H1 (cell line): ENCODE data around the gene GUCY1A2. TPM values are rescaled to one million over a fixed set of nuclear protein-coding genes. Genes with fewer than 3 reads are reported as not detected.

ENCODE experiments used
- CTCF ChIA-PET: fragments of 300-600 bp; sonication (Branson Sonifier 250); formaldehyde crosslinking; loops from one replicate; lab custom pipeline; 2021; ENCODE audit not compliant: partially characterized antibody; lab: Charles Lee
- POLR2A ChIA-PET: fragments of 300-600 bp; sonication (Branson Sonifier 250); formaldehyde crosslinking; loops from one replicate; lab custom pipeline; 2021; ENCODE audit warnings: inconsistent platforms; ENCODE audit not compliant: partially characterized antibody; lab: Charles Lee
- DNase-seq, 2 experiments: peaks; one replicate each; pipeline versions ENCODE4 v3.0.0 to v3.0.0-alpha.2; 2010 to 2022; ENCODE audit warnings: low spot score in 2 of 2, low read depth in 1 of 2, mixed read lengths in 1 of 2
- FAIRE-seq: peaks from 2 replicates; lab custom pipeline; 2011; peaks lifted over from hg19 to GRCh38; lab: Jason Lieb, UNC
- H2AFZ ChIP-seq: 2 replicates; pipeline ENCODE4 v1.8.1; 2012; ENCODE audit warnings: low read length, inconsistent platforms
- H2AK5ac ChIP-seq: 2 replicates; pipeline ENCODE4 v1.6.1; 2013; ENCODE audit warnings: low read depth, low read length
- H2BK120ac ChIP-seq: replicated peaks from 2 replicates; pipeline ENCODE3; 2013; ENCODE audit warnings: low read depth, low read length, inconsistent platforms
- H2BK12ac ChIP-seq: 2 replicates; pipeline ENCODE4 v1.6.1; 2013; ENCODE audit warnings: low read depth, low read length
- H2BK15ac ChIP-seq: 2 replicates; pipeline ENCODE4 v1.6.1; 2013; ENCODE audit warnings: low read length
- H2BK20ac ChIP-seq: 2 replicates; pipeline ENCODE4 v1.6.1; 2013; ENCODE audit warnings: low read length
- H2BK5ac ChIP-seq: 2 replicates; pipeline ENCODE4 v1.6.1; 2013; ENCODE audit warnings: low read depth, low read length
- H3K14ac ChIP-seq: 2 replicates; pipeline ENCODE4 v1.6.1; 2013; ENCODE audit warnings: inconsistent platforms; ENCODE audit not compliant: insufficient read length
- H3K18ac ChIP-seq: 2 replicates; pipeline ENCODE4 v1.6.1; 2013; ENCODE audit warnings: low read length; ENCODE audit errors: extremely low read depth
- H3K23ac ChIP-seq: 2 replicates; pipeline ENCODE4 v1.6.1; 2013; ENCODE audit warnings: inconsistent platforms; ENCODE audit not compliant: insufficient read length
- H3K23me2 ChIP-seq: 2 replicates; pipeline ENCODE4 v1.6.1; 2013; ENCODE audit warnings: low read depth, low read length
- H3K27ac ChIP-seq: 2 replicates; pipeline ENCODE4 v1.6.1; 2011; ENCODE audit warnings: low read depth, low read length, inconsistent platforms
- H3K27me3 ChIP-seq, 4 experiments: replicated peaks in 1 of 4; 1 replicate in 1 of 4; 2 replicates in 3 of 4; pipeline versions ENCODE4 v1.6.1 to v1.8.1; 2011 to 2013; ENCODE audit warnings: low read length in 3 of 4, mild to moderate bottlenecking in 3 of 4, inconsistent platforms in 2 of 4, mixed read lengths in 2 of 4, moderate library complexity in 1 of 4; ENCODE audit not compliant: control insufficient read depth in 3 of 4, insufficient read depth in 3 of 4; ENCODE audit errors: extremely low read depth in 1 of 4
- H3K36me3 ChIP-seq, 4 experiments: 2 replicates each; pipeline versions ENCODE4 v1.6.1 to v1.8.1; 2011 to 2013; ENCODE audit warnings: mild to moderate bottlenecking in 4 of 4, low read length in 3 of 4, moderate library complexity in 2 of 4, control low read depth in 1 of 4, inconsistent platforms in 1 of 4; ENCODE audit not compliant: insufficient read depth in 4 of 4, control insufficient read depth in 2 of 4
- H3K4ac ChIP-seq: replicated peaks from 2 replicates; pipeline ENCODE3; 2013; ENCODE audit warnings: low read length, low read depth, mixed read lengths, inconsistent platforms; ENCODE audit not compliant: insufficient read length
- H3K4me1 ChIP-seq, 4 experiments: replicated peaks in 1 of 4; 1 replicate in 1 of 4; 2 replicates in 3 of 4; pipeline versions ENCODE4 v1.6.1 to v1.8.1; 2011 to 2013; ENCODE audit warnings: low read length in 3 of 4, inconsistent platforms in 2 of 4, mixed read lengths in 1 of 4; ENCODE audit not compliant: insufficient read depth in 4 of 4, control insufficient read depth in 3 of 4
- H3K4me2 ChIP-seq, 2 experiments: 2 replicates each; pipeline versions ENCODE4 v1.6.1 to v1.8.1; 2011 to 2013; ENCODE audit warnings: low read depth in 2 of 2, low read length in 2 of 2, control low read depth in 1 of 2, inconsistent platforms in 1 of 2, mild to moderate bottlenecking in 1 of 2; ENCODE audit not compliant: insufficient read depth in 1 of 2
- H3K4me3 ChIP-seq, 4 experiments: fragments of 200-600, 300-600 bp in 1 of 4; sonication (generic), shearing (Covaris generic), sonication (Bioruptor Twin) in 1 of 4; 2 replicates each; pipeline versions ENCODE4 v1.5.1 to v1.8.1; 2011 to 2016; ENCODE audit warnings: low read length in 4 of 4, low read depth in 3 of 4, control low read depth in 2 of 4, inconsistent platforms in 2 of 4, mild to moderate bottlenecking in 2 of 4, mixed read lengths in 1 of 4, moderate library complexity in 1 of 4; ENCODE audit not compliant: insufficient read depth in 2 of 4; ENCODE audit errors: extremely low read depth in 1 of 4
- H3K56ac ChIP-seq: replicated peaks from 2 replicates; pipeline ENCODE3; 2013; ENCODE audit warnings: low read depth, mild to moderate bottlenecking, mixed read lengths, low read length, inconsistent platforms; ENCODE audit not compliant: insufficient read length
- H3K79me1 ChIP-seq: 2 replicates; pipeline ENCODE4 v1.6.1; 2013; ENCODE audit warnings: low read depth, low read length, control low read depth
- H3K79me2 ChIP-seq, 2 experiments: 2 replicates each; pipeline versions ENCODE4 v1.6.1 to v1.8.1; 2012 to 2013; ENCODE audit warnings: low read length in 2 of 2, mild to moderate bottlenecking in 2 of 2, inconsistent platforms in 1 of 2; ENCODE audit not compliant: insufficient read depth in 2 of 2, control insufficient read depth in 1 of 2
- H3K9ac ChIP-seq, 4 experiments: replicated peaks in 1 of 4; 1 replicate in 1 of 4; 2 replicates in 3 of 4; pipeline versions ENCODE4 v1.6.1 to v1.8.1; 2011 to 2013; ENCODE audit warnings: low read depth in 3 of 4, low read length in 3 of 4, control low read depth in 2 of 4, mild to moderate bottlenecking in 2 of 4, moderate library complexity in 2 of 4, inconsistent platforms in 1 of 4; ENCODE audit errors: extremely low read depth in 1 of 4
- H3K9me3 ChIP-seq, 2 experiments: 2 replicates each; pipeline versions ENCODE4 v1.6.1 to v1.8.1; 2012 to 2013; ENCODE audit warnings: mild to moderate bottlenecking in 2 of 2, moderate library complexity in 2 of 2, control low read depth in 1 of 2, inconsistent platforms in 1 of 2, low read depth in 1 of 2, low read length in 1 of 2, mixed read lengths in 1 of 2; ENCODE audit not compliant: insufficient read depth in 2 of 2
- H4K20me1 ChIP-seq, 2 experiments: replicated peaks in 1 of 2; 2 replicates each; pipeline versions ENCODE3 to v1.8.1; 2011 to 2013; ENCODE audit warnings: inconsistent platforms in 2 of 2, low read length in 2 of 2, mild to moderate bottlenecking in 1 of 2; ENCODE audit not compliant: insufficient read depth in 2 of 2, control insufficient read depth in 1 of 2
- H4K5ac ChIP-seq: 2 replicates; pipeline ENCODE4 v1.6.1; 2013; ENCODE audit warnings: low read length, low read depth, mixed read lengths, inconsistent platforms; ENCODE audit not compliant: insufficient read length
- H4K8ac ChIP-seq: 2 replicates; pipeline ENCODE4 v1.8.0; 2013; ENCODE audit warnings: mild to moderate bottlenecking, moderate library complexity, low read length, inconsistent platforms; ENCODE audit not compliant: insufficient read depth; ENCODE audit errors: extremely low read depth
- H4K91ac ChIP-seq: replicated peaks from 2 replicates; pipeline ENCODE3; 2013; ENCODE audit warnings: low read length, mixed read lengths, inconsistent platforms; ENCODE audit not compliant: insufficient read length
- BACH1 ChIP-seq: IDR thresholded peaks from 2 replicates; pipeline ENCODE4 v1.6.1; 2012; ENCODE audit warnings: low read length, improper control_type of control experiment
- CHD2 ChIP-seq: IDR thresholded peaks from 2 replicates; pipeline ENCODE4 v1.6.1; 2012; ENCODE audit warnings: low read length, improper control_type of control experiment
- FOSL1 ChIP-seq: IDR thresholded peaks from 2 replicates; pipeline ENCODE4 v1.6.1; 2011; ENCODE audit warnings: mild to moderate bottlenecking, low read depth, low read length, moderate library complexity; ENCODE audit not compliant: insufficient read depth
- KDM5A ChIP-seq: fragments of 200-600 bp; IDR thresholded peaks from 2 replicates; pipeline ENCODE4 v1.7.1; 2012; ENCODE audit warnings: mild to moderate bottlenecking, low read length, inconsistent platforms, mixed read lengths
- NRF1 ChIP-seq: IDR thresholded peaks from 2 replicates; pipeline ENCODE4 v1.6.1; 2011; ENCODE audit warnings: mild to moderate bottlenecking, low read depth, low read length, improper control_type of control experiment
- POU5F1 ChIP-seq: IDR thresholded peaks from 2 replicates; pipeline ENCODE4 v1.6.1; 2011; ENCODE audit warnings: low read depth, mild to moderate bottlenecking, low read length, moderate library complexity
- RBBP5 ChIP-seq: IDR thresholded peaks from 2 replicates; pipeline ENCODE4 v1.7.1; 2012; ENCODE audit warnings: low read depth, mild to moderate bottlenecking, inconsistent platforms, low read length, moderate library complexity, borderline replicate concordance
- RNF2 ChIP-seq: fragments of 200-900, 300-1000 bp; sonication (generic); IDR thresholded peaks from 2 replicates; pipeline ENCODE4 v1.7.1; 2016; ENCODE audit warnings: borderline replicate concordance, low read depth, mild to moderate bottlenecking, antibody characterized with exemption, low read length; ENCODE audit not compliant: poor library complexity, severe bottlenecking; ENCODE audit errors: missing control alignments
- RXRA ChIP-seq: IDR thresholded peaks from 2 replicates; pipeline ENCODE4 v1.6.1; 2011; ENCODE audit warnings: low read depth, mild to moderate bottlenecking, low read length, moderate library complexity; ENCODE audit not compliant: insufficient read depth
- SIN3A ChIP-seq, 2 experiments: IDR thresholded peaks in 1 of 2; conservative IDR thresholded peaks in 1 of 2; 2 replicates each; pipeline ENCODE4 v1.6.1; 2011 to 2012; ENCODE audit warnings: low read length in 2 of 2, improper control_type of control experiment in 1 of 2, low read depth in 1 of 2, mild to moderate bottlenecking in 1 of 2
- SIX5 ChIP-seq: IDR thresholded peaks from 2 replicates; pipeline ENCODE4 v1.6.1; 2011; ENCODE audit warnings: mild to moderate bottlenecking, low read depth, low read length
- SRF ChIP-seq: IDR thresholded peaks from 2 replicates; pipeline ENCODE4 v1.6.1; 2011; ENCODE audit warnings: mild to moderate bottlenecking, low read depth, low read length, moderate library complexity
- TCF12 ChIP-seq: IDR thresholded peaks from 2 replicates; pipeline ENCODE4 v1.6.1; 2011; ENCODE audit warnings: low read depth, mild to moderate bottlenecking, low read length
- WGBS, 2 experiments: shearing (Covaris generic) in 1 of 2; methylation state at CpG; one replicate each; pipeline versions ENCODE4 v1.1.6 to v1.1.7; 2013 to 2015; ENCODE audit warnings: low lambda C conversion rate in 2 of 2, mixed read lengths in 2 of 2, inconsistent platforms in 1 of 2, low coverage in 1 of 2, missing lambda C conversion rate in 1 of 2; ENCODE audit not compliant: insufficient replicate concordance in 2 of 2, insufficient coverage in 1 of 2, insufficient read length in 1 of 2; ENCODE audit errors: extremely low coverage in 1 of 2, missing lambda C conversion rate in 1 of 2; 5-methylcytosine and 5-hydroxymethylcytosine counted together
- polyA plus RNA-seq, 7 experiments: library from polyadenylated mRNA; depleted of rRNA in 3 of 7; stranded (reverse) in 5 of 7; unstranded in 2 of 7; fragments of >200 nt in 5 of 7; fragments of 200-250 nt in 2 of 7; gene quantifications; 1 replicate in 5 of 7; 2 replicates in 1 of 7; 4 replicates in 1 of 7; pipeline versions ENCODE4 v1.2.1 to v1.2.3, GENCODE V29; 2011 to 2013; ENCODE audit warnings: missing spikeins in 2 of 7, mixed read lengths in 2 of 7
- total RNA-seq: library from RNA; stranded (reverse); fragmentation: NEBNext Ultra II Directional; extraction: Animal tissue kit (Norgen Biotek cat#: 25700); gene quantifications from 2 replicates; pipeline ENCODE4 v1.2.1, GENCODE V29; 2021
- TF ChIP-seq, protein P1 (sequence below): IDR thresholded peaks from 2 replicates; pipeline ENCODE4 v1.6.1; 2012; ENCODE audit warnings: inconsistent platforms

Gene GUCY1A2
- total and polyA plus RNA-seq, 2 of the 8 experiments (the other 6 are each of a cell fraction or from before 2014, with no cell fraction given): 0.11 to 1.9 TPM

DNA sequence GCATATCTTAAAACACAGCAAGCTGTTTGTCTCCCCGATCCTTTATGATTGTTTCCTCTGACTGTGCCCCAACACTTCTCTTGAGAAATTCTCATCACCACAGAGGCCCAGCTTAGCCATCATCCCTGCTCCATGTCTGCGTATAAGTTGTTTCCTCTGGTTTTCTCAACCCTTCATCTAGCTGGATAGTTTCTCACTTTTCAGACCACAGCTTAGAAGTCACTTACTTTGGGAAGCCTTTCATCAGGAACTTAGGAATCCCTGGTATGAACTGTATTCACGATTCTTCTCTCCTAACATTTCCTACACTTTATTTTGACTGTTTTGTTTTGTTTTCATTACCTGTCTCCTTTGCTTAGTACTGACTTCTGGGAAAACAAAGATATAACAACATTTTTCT is 295.2 kb downstream of the GUCY1A2 start:
- 93% methylated on average over 3 of the region's 3 CpGs; no CpG with 5 or more reads in 1 of the 2 experiments for WGBS, 2 experiments
- no peak overlapping the region for H3K27ac ChIP-seq
- ChIA-PET CTCF (interaction anchor here (0.9 to 1.6 kb wide), 4 partner anchors 11 to 294 kb away, joined by 3 to 5 read pairs (median 3); no protein-coding TSS in a partner anchor), POLR2A (no interaction called here)
- no peak overlapping the region for H3K56ac ChIP-seq
- H4K8ac ChIP-seq: no peak overlapping the region
- no peaks in the 10 kb centered on the region for H3K4me1 ChIP-seq
- no peaks in the 10 kb centered on the region for H4K20me1 ChIP-seq
- no peak overlapping the region for H3K23ac ChIP-seq
- H2AK5ac ChIP-seq: no peak overlapping the region
- H3K14ac ChIP-seq: no peak overlapping the region
- H3K79me2 ChIP-seq: no peaks in the 10 kb centered on the region
- no peaks in the 10 kb centered on the region for H3K23me2 ChIP-seq
- H3K18ac ChIP-seq: no peak overlapping the region
- H2BK12ac ChIP-seq: no peak overlapping the region
- H3K79me1 ChIP-seq: no peaks in the 10 kb centered on the region
- H4K91ac ChIP-seq: no peak overlapping the region
- H3K9ac ChIP-seq: no peak overlapping the region
- FAIRE-seq (no peak), DNase-seq (no peak)
- H3K4me3 ChIP-seq: no peak overlapping the region
- H2BK120ac ChIP-seq: no peak overlapping the region
- H2AFZ ChIP-seq: peak overlapping the region; percentile 6; the same call in 1 of the 2 replicates
- H3K9me3 ChIP-seq: no peaks in the 10 kb centered on the region
- H4K5ac ChIP-seq: no peak overlapping the region
- no peaks in the 10 kb centered on the region for H3K27me3 ChIP-seq
- no peak overlapping the region; a peak in 1 of 4 replicates for H3K4me2 ChIP-seq
- H2BK15ac ChIP-seq: no peak overlapping the region
- H3K36me3 ChIP-seq: no peaks in the 10 kb centered on the region
- no peak overlapping the region for H2BK20ac ChIP-seq
- H3K4ac ChIP-seq: no peak overlapping the region
- no peak overlapping the region for H2BK5ac ChIP-seq
- TF ChIP-seq SIX5 (no peak), NRF1 (no peak), SIN3A (conservative IDR thresholded peaks at IDR 0.05 in 1 of 2, IDR thresholded peaks at IDR 0.05 in 1 of 2; ENCODE audit: low read depth in 1 of 2, low read length in 2 of 2) (no peak), POU5F1 (no peak), RBBP5 (no peak), KDM5A (no peak), TCF12 (no peak), RNF2 (no peak), RXRA (no peak), SRF (no peak), CHD2 (no peak), BACH1 (no peak), FOSL1 (no peak)
- TF ChIP-seq, protein P1, sequence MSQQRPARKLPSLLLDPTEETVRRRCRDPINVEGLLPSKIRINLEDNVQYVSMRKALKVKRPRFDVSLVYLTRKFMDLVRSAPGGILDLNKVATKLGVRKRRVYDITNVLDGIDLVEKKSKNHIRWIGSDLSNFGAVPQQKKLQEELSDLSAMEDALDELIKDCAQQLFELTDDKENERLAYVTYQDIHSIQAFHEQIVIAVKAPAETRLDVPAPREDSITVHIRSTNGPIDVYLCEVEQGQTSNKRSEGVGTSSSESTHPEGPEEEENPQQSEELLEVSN: no peak
